AG04450 (cell line): ENCODE results near the gene HOXC9. TPM values are rescaled to one million over a fixed set of nuclear protein-coding genes. Genes with fewer than 3 reads are reported as not detected.

ENCODE experiments used
- CTCF ChIA-PET: fragments of 300-600, 350-600 bp; formaldehyde crosslinking; extraction: SDS; loops from one replicate; lab custom pipeline; 2022; ENCODE audit warnings: antibody characterized with exemption, inconsistent platforms; lab: Charles Lee
- POLR2A ChIA-PET: fragments of 350-600 bp; formaldehyde crosslinking; extraction: SDS; loops from one replicate; lab custom pipeline; 2021; ENCODE audit warnings: antibody characterized with exemption, inconsistent platforms; lab: Yijun Ruan, JAX
- DNase-seq: peaks from one replicate; pipeline ENCODE4 v3.0.0-alpha.2; 2011; ENCODE audit warnings: low read depth, low spot score
- H3K27ac ChIP-seq: one replicate; pipeline ENCODE4 v1.5.1; 2012; ENCODE audit warnings: low read depth, low read length, control low read depth
- H3K27me3 ChIP-seq: one replicate; pipeline ENCODE4 v1.6.0; 2012; ENCODE audit warnings: low read length; ENCODE audit not compliant: control insufficient read depth, insufficient read depth
- H3K4me3 ChIP-seq: 2 replicates; pipeline ENCODE4 v1.5.1; 2011; ENCODE audit warnings: mild to moderate bottlenecking, low read depth, low read length, control low read depth
- H3K9me3 ChIP-seq: 2 replicates; pipeline ENCODE4 v1.5.1; 2012; ENCODE audit warnings: low read length; ENCODE audit not compliant: control insufficient read depth, insufficient read depth
- polyA plus RNA-seq: library from polyadenylated mRNA; depleted of rRNA; stranded (reverse); fragments of >200 nt; gene quantifications from 2 replicates; pipeline ENCODE4 v1.2.3, GENCODE V29; 2011
- TF ChIP-seq, protein P1 (sequence below): IDR thresholded peaks from 2 replicates; pipeline ENCODE4 v1.5.1; 2011; ENCODE audit warnings: low read depth, low read length, control low read depth, inconsistent platforms

Gene HOXC9
- polyA plus RNA-seq, 1 experiment: not detected

DNA sequence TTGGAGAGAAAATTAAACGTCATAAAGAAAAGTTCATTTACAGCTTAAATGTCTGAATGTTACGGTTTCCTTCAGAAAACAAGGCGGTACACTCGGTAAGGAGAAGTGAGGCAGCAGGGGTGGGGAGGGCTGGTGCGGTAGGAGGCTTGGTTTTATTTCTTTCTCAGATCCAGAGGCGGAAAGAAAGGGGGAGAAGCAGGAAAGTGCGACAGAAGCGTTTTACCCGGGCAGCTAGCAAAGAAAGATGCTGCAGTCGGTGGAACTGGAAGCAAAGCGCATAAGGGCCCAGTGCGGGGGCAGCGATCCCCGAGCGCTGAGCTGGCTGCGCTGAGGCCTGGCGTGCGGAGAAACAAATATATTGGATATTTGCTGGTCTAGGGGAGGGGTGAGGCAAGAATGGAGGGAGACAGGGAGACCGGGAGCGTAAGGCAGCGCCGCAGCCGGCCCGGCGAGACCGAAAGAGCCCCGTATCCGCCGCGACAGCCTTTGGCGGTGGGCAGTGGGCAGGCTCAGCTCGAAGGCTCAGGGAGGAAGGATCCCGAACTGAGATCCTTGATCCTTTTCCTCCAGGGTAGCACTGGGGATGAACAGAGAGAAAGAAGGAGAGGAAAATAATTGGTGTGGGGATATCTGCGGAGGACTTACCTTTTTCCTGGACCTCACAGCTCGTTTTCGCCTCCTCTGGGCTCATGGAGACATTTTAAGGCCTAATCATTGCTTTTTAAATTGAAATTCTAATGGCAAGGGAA lies 33.4 kb upstream of the HOXC9 start:
- Histone ChIP-seq H3K9me3 (peaks cover 3% of the 10 kb centered on the region; the same call in 1 of the 2 replicates), H3K27ac (no peak overlapping the region), H3K4me3 (no peak overlapping the region), H3K27me3 (peaks cover 97% of the 10 kb centered on the region)
- TF ChIP-seq, protein P1, sequence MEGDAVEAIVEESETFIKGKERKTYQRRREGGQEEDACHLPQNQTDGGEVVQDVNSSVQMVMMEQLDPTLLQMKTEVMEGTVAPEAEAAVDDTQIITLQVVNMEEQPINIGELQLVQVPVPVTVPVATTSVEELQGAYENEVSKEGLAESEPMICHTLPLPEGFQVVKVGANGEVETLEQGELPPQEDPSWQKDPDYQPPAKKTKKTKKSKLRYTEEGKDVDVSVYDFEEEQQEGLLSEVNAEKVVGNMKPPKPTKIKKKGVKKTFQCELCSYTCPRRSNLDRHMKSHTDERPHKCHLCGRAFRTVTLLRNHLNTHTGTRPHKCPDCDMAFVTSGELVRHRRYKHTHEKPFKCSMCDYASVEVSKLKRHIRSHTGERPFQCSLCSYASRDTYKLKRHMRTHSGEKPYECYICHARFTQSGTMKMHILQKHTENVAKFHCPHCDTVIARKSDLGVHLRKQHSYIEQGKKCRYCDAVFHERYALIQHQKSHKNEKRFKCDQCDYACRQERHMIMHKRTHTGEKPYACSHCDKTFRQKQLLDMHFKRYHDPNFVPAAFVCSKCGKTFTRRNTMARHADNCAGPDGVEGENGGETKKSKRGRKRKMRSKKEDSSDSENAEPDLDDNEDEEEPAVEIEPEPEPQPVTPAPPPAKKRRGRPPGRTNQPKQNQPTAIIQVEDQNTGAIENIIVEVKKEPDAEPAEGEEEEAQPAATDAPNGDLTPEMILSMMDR: no peak
- DNase-seq: no peak
- CTCF ChIA-PET: interaction anchor here (1.5 kb wide), 1 partner anchor 241 kb away, joined by 4 read pairs; no protein-coding TSS in a partner anchor
- POLR2A ChIA-PET: no interaction called here

DNA sequence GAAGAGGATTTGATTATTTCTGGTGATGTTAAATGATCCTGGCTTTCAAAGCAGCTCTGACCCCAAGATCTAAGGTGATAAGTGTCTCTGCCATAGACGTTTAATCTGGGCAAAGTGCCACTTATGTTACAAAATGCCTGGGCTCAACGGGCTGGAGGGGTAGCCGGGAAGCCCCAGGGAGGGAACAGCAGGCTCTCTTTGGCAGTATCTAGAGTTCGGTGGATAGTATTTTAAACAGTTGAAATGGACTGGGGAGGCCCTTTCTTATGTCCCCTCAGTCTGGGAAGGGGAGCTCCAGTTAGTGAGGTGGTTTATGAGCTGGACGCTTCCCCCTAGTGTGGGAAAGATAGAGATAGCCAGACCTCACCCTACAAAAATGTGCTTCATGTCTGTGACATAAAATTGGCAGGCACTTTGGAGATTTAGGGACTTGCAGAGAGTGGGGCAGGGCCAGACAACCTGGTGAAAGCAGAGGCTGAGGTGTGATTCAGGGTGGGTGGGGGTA lies 32.5 kb upstream of the HOXC9 start:
- Histone ChIP-seq H3K27ac (no peak overlapping the region), H3K27me3 (peaks cover 98% of the 10 kb centered on the region), H3K9me3 (peaks cover 3% of the 10 kb centered on the region; the same call in 1 of the 2 replicates), H3K4me3 (no peak overlapping the region)
- TF ChIP-seq, protein P1: no peak
- ChIA-PET POLR2A (no interaction called here), CTCF (interaction anchor here (1.5 kb wide), 1 partner anchor 240 kb away, joined by 4 read pairs; no protein-coding TSS in a partner anchor)
- DNase-seq: no peak

DNA sequence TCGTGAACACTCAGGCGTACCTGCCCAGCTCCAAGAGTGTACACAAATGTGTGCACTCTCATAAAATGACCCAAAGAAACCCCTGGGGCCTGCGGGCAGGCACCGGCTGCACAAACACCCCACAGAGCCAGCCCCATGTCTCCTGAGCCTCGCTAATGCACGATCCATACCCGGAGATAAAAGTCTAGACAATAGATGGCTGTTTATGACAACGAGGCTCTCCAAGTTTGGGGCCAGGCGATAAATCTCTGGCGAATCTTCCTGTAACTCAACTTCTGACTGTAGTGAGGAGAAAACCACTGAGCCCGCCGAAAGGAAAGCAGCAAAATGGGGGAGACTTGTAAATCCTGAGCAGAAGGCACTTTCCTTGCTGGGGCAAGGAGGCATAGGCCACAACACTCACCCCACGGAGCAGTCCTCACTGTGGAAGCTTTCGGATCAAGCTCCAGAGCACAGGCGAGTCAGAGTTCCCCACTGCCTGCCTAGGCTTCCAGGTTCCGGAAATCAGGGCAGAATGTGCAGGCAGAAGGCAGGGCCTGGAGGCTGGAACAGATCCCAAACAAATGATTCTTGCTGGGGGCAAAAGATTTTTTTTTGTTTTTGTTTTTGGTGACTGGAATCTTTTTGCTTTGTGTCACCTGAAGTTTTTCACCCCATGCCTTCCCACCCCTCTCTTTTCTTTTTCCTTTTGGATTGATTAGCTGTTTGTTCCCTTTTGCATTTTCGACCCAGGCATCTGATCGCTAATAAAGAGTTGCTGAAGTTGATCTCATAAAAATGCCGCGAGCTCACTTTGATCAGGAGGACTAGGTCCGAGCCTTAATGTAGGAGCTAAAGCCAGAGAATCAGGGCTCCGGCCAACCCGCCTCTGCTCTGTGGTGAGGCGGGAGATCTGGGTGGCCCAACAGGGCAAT lies 31.5 kb upstream of the HOXC9 start:
- H3K27ac ChIP-seq: no peak overlapping the region
- CTCF ChIA-PET: no interaction called here
- TF ChIP-seq, protein P1: no peak
- POLR2A ChIA-PET: no interaction called here
- no peak for DNase-seq
- H3K9me3 ChIP-seq: peaks cover 7% of the 10 kb centered on the region
- peaks cover 98% of the 10 kb centered on the region for H3K27me3 ChIP-seq
- H3K4me3 ChIP-seq: no peak overlapping the region

DNA sequence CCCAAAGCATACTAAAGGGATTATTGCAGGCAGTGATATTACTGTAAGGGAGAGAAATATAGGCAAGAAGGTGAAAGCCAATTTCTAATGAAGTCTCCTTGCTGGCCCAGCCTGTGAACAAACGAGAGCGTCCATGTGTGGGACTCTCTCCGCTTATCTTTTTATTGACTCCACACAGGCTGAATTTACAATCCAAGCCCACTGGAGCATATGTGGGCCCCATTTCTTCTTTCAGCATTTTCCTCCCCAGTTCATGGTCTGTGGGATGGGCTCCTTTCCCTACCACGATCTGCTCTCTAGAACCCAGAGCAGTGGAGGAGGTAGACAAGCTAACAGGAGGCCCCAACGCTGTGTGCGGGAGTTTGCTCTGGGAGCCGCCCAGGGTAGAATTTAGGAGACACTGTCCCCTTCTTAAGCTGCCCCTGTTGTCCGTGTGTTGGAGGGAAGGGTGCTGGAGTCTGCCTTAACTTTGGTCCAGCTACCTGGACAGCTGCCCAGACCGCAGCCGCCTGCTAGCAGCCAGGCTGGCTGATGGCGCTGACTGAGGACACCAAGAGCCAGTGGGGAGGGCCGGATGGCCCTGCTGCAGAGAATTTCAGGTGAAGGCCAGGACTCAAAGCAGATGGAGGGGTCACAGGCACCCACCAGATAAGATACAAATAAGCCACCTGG lies 30.2 kb upstream of the HOXC9 start:
- Histone ChIP-seq H3K27ac (no peak overlapping the region), H3K9me3 (peaks cover 6% of the 10 kb centered on the region), H3K27me3 (peaks cover 97% of the 10 kb centered on the region), H3K4me3 (no peak overlapping the region)
- CTCF ChIA-PET: no interaction called here
- POLR2A ChIA-PET: no interaction called here
- no peak for DNase-seq
- TF ChIP-seq, protein P1: no peak
